Keratinocyte (primary cell): ENCODE results near the gene GABRD.

Experiments used
- CTCF ChIP-seq, 3 experiments: IDR thresholded peaks in 1 of 3; conservative IDR thresholded peaks in 1 of 3; optimal IDR thresholded peaks in 1 of 3; 2 replicates in 2 of 3; 3 replicates in 1 of 3; pipeline versions ENCODE3 to v1.5.1; 2011; ENCODE audit warnings: low read length in 3 of 3, mild to moderate bottlenecking in 3 of 3, moderate library complexity in 2 of 3, control low read depth in 1 of 3, inconsistent platforms in 1 of 3; ENCODE audit not compliant: insufficient read depth in 2 of 3; ENCODE audit errors: extremely low read depth in 1 of 3
- EZH2 ChIP-seq: IDR thresholded peaks from one replicate; pipeline ENCODE4 v1.6.1; 2012; ENCODE audit warnings: inconsistent platforms, mild to moderate bottlenecking, low read length, moderate library complexity

GRCh38 chr1:1981142-1981500, 38.0 kb upstream of the GABRD start:
- TF ChIP-seq CTCF (optimal IDR thresholded peaks at IDR 0.05 in 1 of 3, IDR thresholded peaks at IDR 0.05 in 1 of 3, conservative IDR thresholded peaks at IDR 0.05 in 1 of 3; ENCODE audit: extremely low read depth in 1 of 3, insufficient read depth in 2 of 3, low read length in 3 of 3) (no peak), EZH2 (no peak)
